Measurements from ENCODE around the gene CENPX. TPM values are rescaled to one million over a fixed set of nuclear protein-coding genes. Genes with fewer than 3 reads are reported as not detected.

The CENPX gene
- total and polyA plus RNA-seq, 2 of the 13 experiments (the other 11 are each of a cell fraction or from before 2014, with no cell fraction given), result 92.7 to 170 TPM

- TF ChIP-seq ZNF639 (CRISPR knock-in tag; conservative IDR thresholded peaks at IDR 0.05) (no peak), ZNF382 (CRISPR knock-in tag; IDR thresholded peaks at IDR 0.05; ENCODE audit: borderline replicate concordance) (no peak), RBFOX2 (IDR thresholded peaks at IDR 0.05; ENCODE audit: low read depth, low read length) (peak; percentile 63), POLR2G (IDR thresholded peaks at IDR 0.05; ENCODE audit: low read depth, low read length) (peak; percentile 57; the same call in 1 of the 2 replicates), ZNF547 (CRISPR knock-in tag; IDR thresholded peaks at IDR 0.05) (no peak), TCF7L2 (IDR thresholded peaks at IDR 0.05; ENCODE audit: low read depth, low read length) (no peak), ZNF432 (CRISPR knock-in tag; IDR thresholded peaks at IDR 0.05; ENCODE audit: borderline replicate concordance) (no peak), ARNT2 (CRISPR knock-in tag; IDR thresholded peaks at IDR 0.05; ENCODE audit: low read depth) (no peak), AKAP8 (CRISPR knock-in tag; IDR thresholded peaks at IDR 0.05) (no peak)
Observed at GRCh38 chr17:82061047-82061925, 38.6 kb upstream of the CENPX start (continued).

- DNase-seq (ENCODE audit: low spot score) (no peak), ATAC-seq (no peak), FAIRE-seq (no peak)
- in situ Hi-C loops (cut with HindIII; ENCODE audit: extremely low pct_ligation_motif_present, low pct_unique_long_range_greater_than_20kb) (no loop called here), intact Hi-C loops (cut with micrococcal nuclease; ENCODE audit: unreplicated experiment) (no loop called here)
- peaks cover 43 to 65% of the 10 kb centered on the region in 2 experiments for H3K36me3 ChIP-seq (replicated peaks in 1 of 2; ENCODE audit: control insufficient read depth in 1 of 2, insufficient read depth in 2 of 2, low read length in 2 of 2)
- CTCF ChIA-PET (ENCODE audit: low intra/inter-chr PET ratio, low total read pairs), result no interaction called here
- TF ChIP-seq ARID3A (IDR thresholded peaks at IDR 0.05; ENCODE audit: low read depth, low read length) (no peak), RBFOX2 (IDR thresholded peaks at IDR 0.05; ENCODE audit: low read depth, low read length) (peak; percentile 35; the same call in 1 of the 2 replicates), ZNF24 (IDR thresholded peaks at IDR 0.05) (no peak), KLF9 (CRISPR knock-in tag; IDR thresholded peaks at IDR 0.05; ENCODE audit: low read depth) (no peak), ZHX1 (CRISPR knock-in tag; IDR thresholded peaks at IDR 0.05; ENCODE audit: low read depth) (0 out of 2 replicates have a peak, but pooled peaks have one; percentile 4), AGO2 (optimal IDR thresholded peaks at IDR 0.05; ENCODE audit: low read depth, low read length) (peak; percentile 63), SOX6 (IDR thresholded peaks at IDR 0.05) (no peak), SOX6 (CRISPR knock-in tag; IDR thresholded peaks at IDR 0.05) (no peak), POLR2A (IDR thresholded peaks at IDR 0.05; ENCODE audit: insufficient read depth in 1 of 2, low read depth in 2 of 2, low read length in 2 of 2) (0 out of 4 replicates have a peak, but pooled peaks of 1 of the 2 experiments have one; percentile 8)
- H3K27me3 ChIP-seq (ENCODE audit: control insufficient read depth in 1 of 2, insufficient read depth in 2 of 2, low read length in 2 of 2), result no peaks in the 10 kb centered on the region
- WGBS (ENCODE audit: low lambda C conversion rate), result 82% methylated on average over 7 of the region's 14 CpGs
- H3K79me2 ChIP-seq (ENCODE audit: insufficient read depth, low read length), result peaks cover 20% of the 10 kb centered on the region
- no peak overlapping the region for H3K4me2 ChIP-seq (ENCODE audit: low read depth, low read length)
- H3K9me3 ChIP-seq (ENCODE audit: low read length), result no peaks in the 10 kb centered on the region
- no peak overlapping the region for H2AFZ ChIP-seq (ENCODE audit: low read length)
- peaks cover 49% of the 10 kb centered on the region for H3K4me1 ChIP-seq (ENCODE audit: insufficient read depth, low read length)
- BruUV-seq (replicated peaks), result no TSS peak
- POLR2A ChIA-PET, result interaction anchor here (1.6 kb wide), 1 partner anchor 23 kb away, joined by 7 read pairs; the partner anchor contains the start of gene DCXR
- H4K20me1 ChIP-seq (ENCODE audit: insufficient read depth, low read length), result no peaks in the 10 kb centered on the region
- H3K4me3 ChIP-seq (replicated peaks in 1 of 3; ENCODE audit: insufficient read depth in 1 of 3, low read depth in 2 of 3, low read length in 3 of 3), result no peak overlapping the region
- H3K9ac ChIP-seq (ENCODE audit: insufficient read depth, low read depth, low read length), result no peak overlapping the region
- no peak overlapping the region for H3K27ac ChIP-seq (ENCODE audit: extremely low read length, insufficient read depth, low read length)
Observed at GRCh38 chr17:82060614-82061013, 37.9 kb upstream of the CENPX start.

Measured in HepG2 (cell line).